ENCODE results near the gene CREB3L2.
"Not testable (repeated sequence)": the region's sequence is repeated elsewhere in the genome, so short reads cannot be mapped to it uniquely, and the experiment has no call there.

DNA sequence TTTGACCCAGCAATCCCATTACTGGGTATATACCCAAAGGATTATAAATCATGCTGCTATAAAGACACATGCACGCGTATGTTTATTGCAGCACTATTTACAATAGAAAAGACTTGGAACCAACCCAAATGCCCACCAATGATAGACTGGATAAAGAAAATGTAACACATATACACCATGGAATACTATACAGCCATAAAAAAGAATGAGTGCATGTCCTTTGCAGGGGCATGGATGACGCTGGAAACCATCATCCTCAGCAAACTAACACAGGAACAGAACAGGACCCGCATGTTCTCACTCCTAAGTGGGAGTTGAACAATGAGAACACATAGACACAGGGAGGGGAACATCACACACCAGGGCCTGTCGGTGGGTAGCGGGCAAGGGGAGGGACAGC is 75.7 kb downstream of the CREB3L2 start:
- TF ChIP-seq RCOR1 (IDR thresholded peaks at IDR 0.05; ENCODE audit: low read depth, low read length); ESRRA (IDR thresholded peaks at IDR 0.05; ENCODE audit: borderline replicate concordance, low read length); EHMT2 (IDR thresholded peaks at IDR 0.05; ENCODE audit: low read depth); KDM1A (IDR thresholded peaks at IDR 0.05; ENCODE audit: low read depth); CEBPB (IDR thresholded peaks at IDR 0.05); MYC (IDR thresholded peaks at IDR 0.05; ENCODE audit: borderline replicate concordance, low read length); FOSL2 (IDR thresholded peaks at IDR 0.05); FOSL2 (CRISPR knock-in tag; IDR thresholded peaks at IDR 0.05); SREBF2 (IDR thresholded peaks at IDR 0.05): not testable (repeated sequence)
- TF ChIP-seq, protein P1, sequence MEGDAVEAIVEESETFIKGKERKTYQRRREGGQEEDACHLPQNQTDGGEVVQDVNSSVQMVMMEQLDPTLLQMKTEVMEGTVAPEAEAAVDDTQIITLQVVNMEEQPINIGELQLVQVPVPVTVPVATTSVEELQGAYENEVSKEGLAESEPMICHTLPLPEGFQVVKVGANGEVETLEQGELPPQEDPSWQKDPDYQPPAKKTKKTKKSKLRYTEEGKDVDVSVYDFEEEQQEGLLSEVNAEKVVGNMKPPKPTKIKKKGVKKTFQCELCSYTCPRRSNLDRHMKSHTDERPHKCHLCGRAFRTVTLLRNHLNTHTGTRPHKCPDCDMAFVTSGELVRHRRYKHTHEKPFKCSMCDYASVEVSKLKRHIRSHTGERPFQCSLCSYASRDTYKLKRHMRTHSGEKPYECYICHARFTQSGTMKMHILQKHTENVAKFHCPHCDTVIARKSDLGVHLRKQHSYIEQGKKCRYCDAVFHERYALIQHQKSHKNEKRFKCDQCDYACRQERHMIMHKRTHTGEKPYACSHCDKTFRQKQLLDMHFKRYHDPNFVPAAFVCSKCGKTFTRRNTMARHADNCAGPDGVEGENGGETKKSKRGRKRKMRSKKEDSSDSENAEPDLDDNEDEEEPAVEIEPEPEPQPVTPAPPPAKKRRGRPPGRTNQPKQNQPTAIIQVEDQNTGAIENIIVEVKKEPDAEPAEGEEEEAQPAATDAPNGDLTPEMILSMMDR (IDR thresholded peaks at IDR 0.05), result not testable (repeated sequence)
- TF ChIP-seq, protein P2, sequence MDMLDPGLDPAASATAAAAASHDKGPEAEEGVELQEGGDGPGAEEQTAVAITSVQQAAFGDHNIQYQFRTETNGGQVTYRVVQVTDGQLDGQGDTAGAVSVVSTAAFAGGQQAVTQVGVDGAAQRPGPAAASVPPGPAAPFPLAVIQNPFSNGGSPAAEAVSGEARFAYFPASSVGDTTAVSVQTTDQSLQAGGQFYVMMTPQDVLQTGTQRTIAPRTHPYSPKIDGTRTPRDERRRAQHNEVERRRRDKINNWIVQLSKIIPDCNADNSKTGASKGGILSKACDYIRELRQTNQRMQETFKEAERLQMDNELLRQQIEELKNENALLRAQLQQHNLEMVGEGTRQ (IDR thresholded peaks at IDR 0.05), result not testable (repeated sequence)
- TF ChIP-seq, protein P3, sequence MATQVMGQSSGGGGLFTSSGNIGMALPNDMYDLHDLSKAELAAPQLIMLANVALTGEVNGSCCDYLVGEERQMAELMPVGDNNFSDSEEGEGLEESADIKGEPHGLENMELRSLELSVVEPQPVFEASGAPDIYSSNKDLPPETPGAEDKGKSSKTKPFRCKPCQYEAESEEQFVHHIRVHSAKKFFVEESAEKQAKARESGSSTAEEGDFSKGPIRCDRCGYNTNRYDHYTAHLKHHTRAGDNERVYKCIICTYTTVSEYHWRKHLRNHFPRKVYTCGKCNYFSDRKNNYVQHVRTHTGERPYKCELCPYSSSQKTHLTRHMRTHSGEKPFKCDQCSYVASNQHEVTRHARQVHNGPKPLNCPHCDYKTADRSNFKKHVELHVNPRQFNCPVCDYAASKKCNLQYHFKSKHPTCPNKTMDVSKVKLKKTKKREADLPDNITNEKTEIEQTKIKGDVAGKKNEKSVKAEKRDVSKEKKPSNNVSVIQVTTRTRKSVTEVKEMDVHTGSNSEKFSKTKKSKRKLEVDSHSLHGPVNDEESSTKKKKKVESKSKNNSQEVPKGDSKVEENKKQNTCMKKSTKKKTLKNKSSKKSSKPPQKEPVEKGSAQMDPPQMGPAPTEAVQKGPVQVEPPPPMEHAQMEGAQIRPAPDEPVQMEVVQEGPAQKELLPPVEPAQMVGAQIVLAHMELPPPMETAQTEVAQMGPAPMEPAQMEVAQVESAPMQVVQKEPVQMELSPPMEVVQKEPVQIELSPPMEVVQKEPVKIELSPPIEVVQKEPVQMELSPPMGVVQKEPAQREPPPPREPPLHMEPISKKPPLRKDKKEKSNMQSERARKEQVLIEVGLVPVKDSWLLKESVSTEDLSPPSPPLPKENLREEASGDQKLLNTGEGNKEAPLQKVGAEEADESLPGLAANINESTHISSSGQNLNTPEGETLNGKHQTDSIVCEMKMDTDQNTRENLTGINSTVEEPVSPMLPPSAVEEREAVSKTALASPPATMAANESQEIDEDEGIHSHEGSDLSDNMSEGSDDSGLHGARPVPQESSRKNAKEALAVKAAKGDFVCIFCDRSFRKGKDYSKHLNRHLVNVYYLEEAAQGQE (IDR thresholded peaks at IDR 0.05), result not testable (repeated sequence)
- TF ChIP-seq, protein P4, sequence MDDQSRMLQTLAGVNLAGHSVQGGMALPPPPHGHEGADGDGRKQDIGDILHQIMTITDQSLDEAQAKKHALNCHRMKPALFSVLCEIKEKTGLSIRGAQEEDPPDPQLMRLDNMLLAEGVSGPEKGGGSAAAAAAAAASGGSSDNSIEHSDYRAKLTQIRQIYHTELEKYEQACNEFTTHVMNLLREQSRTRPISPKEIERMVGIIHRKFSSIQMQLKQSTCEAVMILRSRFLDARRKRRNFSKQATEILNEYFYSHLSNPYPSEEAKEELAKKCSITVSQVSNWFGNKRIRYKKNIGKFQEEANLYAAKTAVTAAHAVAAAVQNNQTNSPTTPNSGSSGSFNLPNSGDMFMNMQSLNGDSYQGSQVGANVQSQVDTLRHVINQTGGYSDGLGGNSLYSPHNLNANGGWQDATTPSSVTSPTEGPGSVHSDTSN (IDR thresholded peaks at IDR 0.05), result not testable (repeated sequence)

Data from A549 (cell line).